HG03135 (cell line): ENCODE measurements around the gene ATXN2.

Source experiments
- ATAC-seq: cut with Tn5 transposase; IDR thresholded peaks from one replicate; pipeline ENCODE4 v1.9.1; 2021; ENCODE audit warnings: mild to moderate bottlenecking, moderate library complexity; ENCODE audit not compliant: unreplicated experiment

ATXN2 gene

DNA sequence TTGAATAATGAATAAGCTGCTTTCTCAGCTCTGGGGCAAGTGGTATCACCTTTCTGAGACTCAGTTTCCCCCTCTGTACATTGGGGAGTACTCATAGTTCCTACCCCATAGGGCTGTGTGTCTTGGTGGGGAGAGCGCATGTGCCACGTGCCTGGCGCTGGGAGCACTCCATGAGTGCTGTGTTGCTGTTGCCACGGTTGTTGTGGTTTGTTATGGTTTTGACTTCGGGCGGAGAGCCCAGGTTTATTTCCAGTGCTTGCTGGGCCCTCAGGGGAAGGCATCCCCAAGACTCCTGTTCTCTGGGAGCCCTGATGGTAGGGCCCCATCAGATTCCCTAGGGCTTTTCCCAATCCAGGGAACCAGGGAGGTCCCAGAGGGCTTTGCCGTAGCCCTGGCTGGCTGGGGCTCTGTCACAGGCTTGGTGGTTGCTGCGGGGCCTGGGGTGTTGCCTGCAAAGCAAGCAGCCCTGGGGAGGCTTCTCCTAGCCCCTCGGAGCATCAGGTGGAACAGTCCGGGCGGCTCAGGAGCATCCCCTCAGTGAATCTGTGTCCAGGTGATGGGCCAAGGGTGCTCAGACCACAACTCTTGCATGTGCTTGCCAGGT is 174.8 kb downstream of the ATXN2 start:
- no peak for ATAC-seq

DNA sequence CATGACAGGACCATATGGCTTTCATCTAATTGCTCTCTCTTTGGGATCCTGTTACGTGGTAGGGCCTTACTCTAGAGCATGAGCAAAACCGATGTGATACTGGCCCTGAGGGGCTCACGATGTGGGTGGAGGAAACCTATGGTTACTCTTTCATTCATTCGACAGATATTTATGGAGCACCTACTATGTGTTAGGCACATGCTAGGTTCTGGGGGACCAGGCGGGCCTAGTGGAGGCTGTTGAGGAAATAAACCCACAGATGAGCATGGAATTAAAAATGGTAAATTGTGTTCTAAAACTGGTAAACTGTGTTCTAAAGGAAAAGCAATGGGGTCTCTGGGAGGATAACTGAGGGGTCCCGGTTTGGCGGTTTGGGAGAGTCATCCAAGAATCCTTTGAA is 178.6 kb downstream of the ATXN2 start:
- no peak for ATAC-seq

DNA sequence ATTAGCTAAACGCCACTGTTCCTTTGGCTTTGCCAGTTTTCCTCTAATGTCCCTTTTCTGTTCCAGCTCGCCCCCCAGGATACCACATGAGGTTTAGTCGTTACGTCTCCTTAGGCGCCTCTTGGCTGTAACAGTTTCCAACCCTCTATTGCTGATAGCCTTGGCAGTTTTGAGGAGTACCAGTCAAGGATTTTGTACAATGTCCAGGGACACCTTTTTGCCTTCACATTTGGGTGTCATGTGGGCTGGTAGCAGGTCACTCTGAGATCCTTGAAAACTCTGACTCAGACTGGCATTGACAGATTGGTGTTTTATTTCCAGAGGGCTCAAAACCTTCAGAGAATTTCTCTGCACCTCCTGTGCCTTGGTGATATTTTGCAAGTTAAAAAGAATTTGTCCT is 179.3 kb downstream of the ATXN2 start:
- ATAC-seq, result no peak

DNA sequence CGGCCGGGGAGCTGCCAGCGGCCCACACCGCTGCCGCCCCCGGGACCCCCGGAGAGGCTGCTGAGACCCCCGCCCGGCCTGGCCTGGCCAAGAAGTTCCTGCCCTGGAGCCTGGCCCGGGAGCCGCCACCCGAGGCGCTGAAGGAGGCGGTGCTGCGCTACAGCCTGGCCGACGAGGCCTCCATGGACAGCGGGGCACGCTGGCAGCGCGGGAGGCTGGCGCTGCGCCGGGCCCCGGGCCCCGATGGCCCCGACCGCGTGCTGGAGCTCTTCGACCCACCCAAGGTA is 180.6 kb downstream of the ATXN2 start:
- no peak for ATAC-seq

DNA sequence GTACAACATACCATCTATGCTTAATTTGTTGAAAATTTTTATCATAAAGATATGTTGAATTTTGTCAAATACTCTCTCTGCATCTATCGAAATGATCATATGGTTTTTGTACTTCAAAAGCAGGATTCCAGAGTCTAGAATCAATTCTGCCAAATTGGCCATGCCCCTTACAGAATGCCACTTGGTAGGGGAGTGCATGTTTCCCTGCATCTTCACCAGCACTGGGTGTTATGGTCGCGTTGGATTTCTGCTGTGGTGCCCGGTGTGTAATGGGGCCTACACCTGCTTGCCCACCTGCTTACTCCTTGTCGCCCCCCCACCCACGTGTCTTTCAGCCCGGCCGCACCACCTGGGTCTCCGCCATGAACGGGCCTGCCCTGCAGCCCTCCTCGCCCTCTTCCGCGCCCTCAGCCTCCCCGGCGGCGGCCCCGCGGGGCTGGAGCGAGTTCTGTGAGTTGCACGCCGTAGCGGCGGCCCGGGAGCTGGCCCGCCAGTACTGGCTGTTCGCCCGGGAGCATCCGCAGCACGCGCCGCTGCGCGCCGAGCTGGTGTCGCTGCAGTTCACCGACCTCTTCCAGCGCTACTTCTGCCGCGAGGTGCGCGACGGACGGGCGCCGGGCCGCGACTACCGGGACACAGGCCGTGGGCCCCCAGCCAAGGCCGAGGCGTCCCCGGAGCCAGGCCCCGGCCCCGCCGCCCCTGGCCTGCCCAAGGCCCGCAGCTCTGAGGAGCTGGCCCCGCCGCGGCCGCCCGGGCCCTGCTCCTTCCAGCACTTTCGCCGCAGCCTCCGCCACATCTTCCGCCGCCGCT is 181.1 kb downstream of the ATXN2 start:
- ATAC-seq, result no peak

DNA sequence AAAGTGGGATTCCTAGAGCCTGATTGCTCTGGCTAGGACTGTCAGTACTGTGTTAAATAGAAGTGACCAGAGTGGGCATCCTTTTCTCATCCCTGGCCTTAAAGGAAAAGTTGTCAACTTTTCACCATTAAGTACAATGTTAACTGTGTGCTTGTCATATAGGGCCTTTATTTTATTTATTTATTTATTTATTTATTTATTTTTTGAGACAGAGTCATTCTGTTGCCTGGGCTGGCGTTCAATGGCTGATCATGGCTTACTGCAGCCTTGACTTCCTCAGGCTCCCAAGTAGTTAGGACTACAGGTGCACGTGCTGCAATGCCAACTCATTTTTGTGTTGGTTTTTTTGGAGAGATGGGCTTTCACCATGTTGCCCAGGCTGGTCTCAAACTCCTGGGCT is 181.8 kb downstream of the ATXN2 start:
- no peak for ATAC-seq

DNA sequence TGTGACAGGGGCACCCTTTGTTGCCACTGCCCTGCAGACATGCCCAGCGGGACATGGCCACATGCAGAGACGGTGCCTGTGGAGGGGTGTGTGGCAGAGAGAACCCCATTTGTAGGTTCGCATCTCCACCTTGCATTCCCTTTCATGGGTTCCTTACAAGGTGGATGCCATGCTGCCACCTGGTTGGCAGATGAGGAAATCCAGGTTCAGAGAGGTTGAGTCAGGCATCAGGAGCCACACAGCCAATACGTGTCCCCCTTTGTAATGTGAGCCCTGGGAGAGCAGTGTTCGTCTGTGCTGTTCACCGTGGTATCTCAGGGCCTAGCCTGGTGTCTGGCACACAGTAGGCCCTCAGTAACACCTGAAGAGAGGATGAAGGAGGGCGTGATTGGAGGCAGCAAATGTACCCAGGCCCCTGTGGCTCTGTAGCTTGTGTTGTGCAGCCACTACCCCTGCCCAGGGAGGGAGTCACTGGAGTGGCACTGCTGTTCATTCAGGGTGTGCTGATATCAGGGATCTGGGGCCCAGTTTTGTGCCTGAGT is 184.3 kb downstream of the ATXN2 start:
- no peak for ATAC-seq

DNA sequence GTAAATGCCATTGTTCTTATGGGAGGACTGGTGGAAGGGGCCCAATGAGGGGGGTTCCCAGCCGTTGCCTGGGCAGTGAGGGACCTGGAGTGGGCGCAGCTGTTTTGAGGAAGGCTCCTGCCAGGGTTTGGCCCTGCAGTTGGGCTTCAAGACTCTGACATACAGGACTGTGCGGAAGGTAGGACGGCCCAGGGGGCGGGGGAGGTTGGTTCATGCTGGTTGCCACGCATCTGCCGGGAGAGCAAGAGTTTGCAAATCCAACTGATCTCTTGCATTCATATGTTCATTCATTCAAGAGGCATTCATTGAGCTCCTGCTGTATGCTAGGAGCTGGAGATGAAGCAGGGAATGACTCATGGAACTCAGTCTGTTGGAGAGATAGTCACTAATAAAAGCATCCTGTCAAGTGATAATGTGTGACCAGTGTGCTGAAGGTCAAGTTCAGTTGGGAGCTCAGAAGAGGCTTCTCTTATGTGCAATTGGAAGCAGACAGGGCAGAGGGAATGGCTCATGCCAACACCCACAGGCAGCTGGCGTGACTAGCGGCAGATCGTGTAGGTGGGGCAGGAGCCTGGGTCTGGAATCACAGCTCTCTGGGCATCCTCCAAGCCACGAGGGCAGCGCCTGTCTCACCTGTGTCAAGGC is 185.6 kb downstream of the ATXN2 start:
- ATAC-seq, result no peak

DNA sequence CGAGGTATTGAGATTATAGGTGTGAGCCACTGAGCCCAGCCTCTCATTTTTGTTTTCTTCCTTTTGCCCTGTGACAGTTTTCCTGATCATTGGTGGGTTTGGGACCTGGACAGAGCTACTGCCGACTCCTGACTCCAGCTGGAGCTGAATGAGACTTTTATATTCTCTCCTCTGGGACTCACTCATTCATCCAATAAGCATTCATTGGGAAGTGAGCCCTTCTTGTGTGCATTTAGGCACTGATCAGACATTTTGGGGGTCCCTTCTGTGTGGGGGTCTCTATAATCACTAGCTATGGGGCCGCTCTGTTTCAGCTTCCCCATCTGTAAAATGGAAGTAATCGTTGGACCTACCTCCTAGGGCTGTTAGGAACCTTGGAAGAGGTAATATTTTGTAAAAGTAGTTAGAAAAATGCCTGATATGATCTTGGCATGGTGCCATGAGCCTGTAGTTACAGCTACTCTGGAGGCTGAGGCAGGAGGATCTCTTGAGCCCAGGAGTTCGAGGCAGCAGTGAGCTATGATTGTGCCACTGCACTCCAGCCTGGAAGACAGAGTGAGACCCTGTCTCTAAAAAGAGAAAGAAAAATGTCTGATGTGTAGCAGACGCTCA is 186.2 kb downstream of the ATXN2 start:
- no peak for ATAC-seq

DNA sequence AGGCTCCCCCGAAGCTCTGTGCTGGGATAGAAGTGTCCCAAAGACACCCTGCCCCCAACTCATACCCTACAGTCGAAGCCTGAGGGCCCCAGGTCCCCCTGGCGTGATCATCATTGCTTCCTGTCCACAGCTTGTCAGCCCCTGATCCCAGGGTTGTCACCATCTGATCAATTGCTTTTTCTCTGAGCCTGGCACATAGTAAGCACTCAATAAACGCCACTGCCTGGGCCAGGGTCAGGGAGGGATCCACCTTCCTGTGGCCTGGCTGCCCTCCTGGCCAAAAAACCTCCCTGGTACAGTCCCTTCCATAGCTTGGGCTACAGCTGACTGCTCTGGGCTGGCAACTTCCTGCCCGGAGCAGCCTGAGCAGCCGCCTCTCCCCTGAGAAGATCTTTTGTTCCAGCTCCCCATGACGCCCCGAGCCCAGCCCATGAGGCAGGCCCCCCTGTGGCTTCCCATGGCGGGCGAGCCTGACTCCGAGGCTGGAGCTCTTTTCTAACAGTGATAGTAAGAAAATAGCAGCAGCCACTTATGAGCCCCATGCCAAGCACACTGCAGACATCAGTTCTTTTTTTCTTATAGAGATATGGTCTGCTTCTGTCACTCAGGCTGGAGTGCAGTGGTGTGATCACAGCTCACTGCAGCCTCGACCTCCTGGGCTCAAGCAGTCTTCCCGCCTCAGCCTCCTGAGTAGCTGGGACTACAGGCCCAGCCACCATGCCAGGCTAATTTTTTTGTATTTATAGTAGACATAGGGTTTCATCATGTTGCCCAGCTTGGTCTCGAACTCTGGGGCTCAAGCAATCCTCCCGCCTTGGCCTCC is 186.9 kb downstream of the ATXN2 start:
- no peak for ATAC-seq

DNA sequence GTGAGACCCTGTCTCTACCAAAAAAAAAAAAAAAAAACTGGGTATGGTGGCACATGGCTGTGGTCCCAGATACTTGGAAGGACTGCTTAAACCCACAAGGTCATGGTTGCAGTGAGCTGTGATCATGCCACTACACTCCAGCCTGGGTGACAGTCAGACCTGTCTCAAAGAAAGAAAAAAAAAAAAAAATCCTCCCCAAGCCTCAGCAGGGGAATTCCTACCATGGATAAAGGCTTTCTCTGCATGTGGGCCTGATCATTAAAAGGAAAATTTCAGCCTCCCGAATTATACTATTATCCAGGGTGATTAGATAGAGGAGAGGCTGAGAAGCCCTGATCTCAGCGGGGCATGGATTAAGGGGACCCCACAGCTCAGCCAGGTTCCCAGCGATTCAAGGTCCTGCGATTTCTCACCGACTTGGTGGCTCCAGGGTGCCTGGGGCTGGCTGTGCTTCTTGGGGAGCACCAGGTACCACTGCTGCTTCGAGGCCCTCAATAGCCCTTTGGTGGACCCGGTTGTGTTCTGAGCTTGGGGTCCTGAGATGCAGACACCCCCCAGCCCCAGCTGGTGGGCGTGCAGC is 187.8 kb downstream of the ATXN2 start:
- no peak for ATAC-seq

DNA sequence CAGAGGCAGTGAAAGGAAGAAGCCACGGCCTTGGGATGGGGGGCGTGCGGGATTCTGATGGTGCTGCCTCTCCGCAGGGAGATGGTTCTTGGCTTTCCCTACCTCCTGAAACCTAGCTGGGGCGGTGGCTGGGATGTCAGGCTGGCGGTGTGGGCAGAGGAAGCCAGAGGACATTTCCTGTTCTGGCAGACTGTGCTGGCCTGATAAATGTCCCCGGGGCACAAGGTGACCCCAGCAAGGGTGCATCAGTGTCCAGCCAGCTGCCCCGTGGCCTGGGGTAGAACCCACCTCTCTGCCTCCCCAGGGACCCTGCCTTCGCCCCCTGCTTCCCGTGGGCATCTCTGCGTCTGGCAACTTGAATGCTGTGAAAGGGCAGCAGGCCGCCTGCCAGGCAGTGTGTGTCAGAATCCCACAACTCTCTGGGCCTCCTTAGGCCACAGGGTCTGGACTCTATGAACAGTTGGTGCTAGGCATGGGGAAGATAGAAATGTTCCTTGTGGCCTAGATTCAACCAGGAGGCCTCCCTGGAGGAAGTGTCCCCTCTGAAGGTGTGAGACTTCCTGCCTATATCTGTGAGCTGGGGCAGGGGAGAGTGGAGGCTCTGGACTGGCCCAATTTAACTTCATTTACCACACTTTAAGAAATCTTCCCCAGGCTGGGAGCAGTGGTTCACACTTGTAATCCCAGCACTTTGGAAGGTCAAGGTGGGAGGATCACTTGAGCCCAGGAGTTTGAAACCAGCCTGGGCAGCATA is 188.5 kb downstream of the ATXN2 start:
- no peak for ATAC-seq

DNA sequence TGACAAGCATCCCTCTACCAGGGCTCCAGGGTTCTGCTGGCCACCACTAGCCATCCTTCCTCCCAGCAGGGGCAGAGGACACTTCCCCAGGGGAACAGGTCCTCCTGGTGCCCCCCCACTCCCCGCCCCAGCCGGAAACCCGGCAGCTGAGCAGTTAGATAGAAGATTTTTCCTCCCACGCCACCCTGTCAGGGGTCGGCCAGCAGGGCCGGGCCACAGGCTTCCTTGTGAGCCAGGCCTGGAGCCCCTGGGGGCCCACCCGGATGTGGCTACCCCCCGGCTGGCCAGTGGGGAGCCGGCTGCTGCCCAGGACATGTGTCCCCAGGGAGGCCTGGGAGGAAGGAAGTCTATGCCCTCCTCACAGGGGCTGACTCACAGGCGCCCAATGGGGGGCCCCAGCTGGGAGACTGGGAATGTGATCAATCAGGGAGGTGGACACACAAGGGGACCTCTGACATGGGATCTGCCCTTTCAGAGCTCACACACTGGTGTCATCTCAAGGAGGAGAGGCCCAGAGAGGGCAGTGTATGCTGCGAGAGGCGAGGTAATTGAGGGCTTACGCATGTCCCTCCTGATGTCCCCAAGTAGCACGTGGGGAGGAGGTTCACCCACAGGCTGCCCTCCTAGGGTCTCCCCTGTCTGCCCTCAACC is 189.2 kb downstream of the ATXN2 start:
- ATAC-seq, result no peak

DNA sequence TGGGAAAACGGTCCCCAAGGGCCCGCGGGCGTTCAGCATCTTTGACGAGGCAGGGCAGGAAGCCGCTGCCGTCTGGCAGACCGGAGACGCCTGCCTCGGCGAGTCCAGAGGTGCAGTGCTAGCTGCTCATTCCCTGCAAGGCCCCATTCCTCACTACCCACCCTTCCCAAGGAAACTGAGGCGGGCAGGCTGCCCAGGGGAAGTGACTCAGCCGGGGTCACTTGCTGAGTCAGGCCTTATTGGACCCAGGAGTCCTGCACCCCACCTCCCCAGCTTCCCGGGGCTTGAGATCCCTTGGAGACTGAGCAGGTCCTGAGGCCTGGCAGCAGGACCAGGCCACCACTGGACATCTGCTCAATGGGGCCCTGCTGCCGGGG is 189.7 kb downstream of the ATXN2 start:
- no peak for ATAC-seq

DNA sequence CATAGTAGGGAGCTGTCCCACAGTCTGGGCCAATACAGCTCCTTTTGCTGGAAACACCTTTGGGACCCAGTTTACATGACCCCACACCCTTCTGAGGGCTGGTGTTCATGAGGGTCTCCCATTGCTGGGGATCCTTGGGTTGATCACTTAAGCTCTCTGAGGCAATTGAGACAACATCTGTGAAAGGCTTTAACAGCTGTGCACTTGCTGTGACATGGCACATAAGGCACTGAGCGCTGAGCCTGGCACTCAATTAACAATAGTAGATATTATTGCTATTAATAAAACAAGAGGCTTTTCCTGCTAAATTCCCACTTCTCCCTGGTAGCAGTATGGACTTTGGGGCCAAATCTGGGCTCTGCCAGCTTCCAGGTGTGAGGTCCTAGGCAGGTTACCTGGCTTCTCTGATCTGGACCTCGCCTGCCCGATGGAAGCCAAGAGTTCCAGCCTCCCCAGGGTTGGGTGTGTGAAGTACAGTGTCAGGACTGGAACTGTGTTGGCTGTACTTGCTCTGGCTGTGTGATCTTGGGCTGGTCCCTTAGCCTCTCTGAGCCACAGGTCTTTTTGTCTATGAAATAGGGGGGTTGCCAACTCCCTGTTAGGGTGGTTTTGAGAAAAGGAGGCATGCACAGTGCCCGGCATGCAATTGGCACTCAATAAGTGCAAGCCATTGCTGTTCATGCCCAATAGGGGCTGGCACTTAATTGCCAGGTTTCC is 190.3 kb downstream of the ATXN2 start:
- ATAC-seq, result no peak

DNA sequence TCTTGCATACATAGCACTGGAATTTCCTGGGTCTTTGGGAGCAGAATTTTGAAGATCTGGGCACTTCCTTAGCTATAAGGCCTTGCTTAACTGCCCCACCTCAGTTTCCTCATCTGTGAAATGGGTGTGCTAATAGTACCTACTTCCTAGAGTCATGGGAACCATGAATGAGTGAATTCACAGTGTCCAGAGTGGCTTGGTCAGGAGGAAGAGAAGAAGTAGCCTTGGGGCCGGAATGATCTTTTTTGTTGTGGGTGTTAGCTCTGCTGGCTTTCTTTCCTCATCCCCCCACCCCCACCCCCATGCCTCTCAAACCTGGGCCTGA is 191.0 kb downstream of the ATXN2 start:
- ATAC-seq, result no peak

DNA sequence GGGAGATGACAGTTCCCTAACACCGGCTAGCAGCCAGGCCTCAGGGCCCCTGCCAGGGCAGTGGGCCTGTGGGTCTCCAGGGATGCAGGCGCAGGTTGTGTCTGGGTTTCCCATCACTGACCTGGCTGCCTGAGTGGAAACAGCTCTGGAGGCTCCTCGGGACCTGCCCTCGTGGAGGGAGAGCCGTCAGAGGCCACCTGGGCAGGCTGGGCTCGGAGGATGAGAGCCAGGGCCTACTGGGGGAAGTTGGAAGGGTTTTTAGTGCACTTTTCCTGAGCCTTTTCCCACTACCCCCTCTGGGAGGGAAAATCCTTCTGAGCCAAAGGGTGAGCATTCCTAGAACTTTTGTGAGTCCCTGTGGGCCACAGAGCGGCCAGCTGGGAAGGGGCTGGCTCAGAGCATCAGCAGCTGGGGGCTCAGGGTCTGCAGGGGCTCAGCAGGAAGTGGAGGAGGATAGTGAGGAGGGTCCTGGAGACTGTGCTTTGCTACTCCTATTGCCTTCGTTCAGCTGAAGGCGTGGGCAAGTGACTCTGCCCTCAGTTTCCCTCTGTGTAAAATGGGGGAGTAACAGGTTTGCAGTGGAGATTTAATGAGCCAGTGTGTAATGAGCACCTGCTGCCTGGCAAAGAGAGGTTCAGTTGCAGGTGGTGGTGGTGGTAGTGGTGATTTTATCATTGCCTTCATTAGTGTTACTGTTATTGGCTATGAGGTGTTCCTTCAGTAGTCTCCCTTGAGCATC is 191.6 kb downstream of the ATXN2 start:
- no peak for ATAC-seq
